ENCODE measurements around the gene CERCAM.

DNA sequence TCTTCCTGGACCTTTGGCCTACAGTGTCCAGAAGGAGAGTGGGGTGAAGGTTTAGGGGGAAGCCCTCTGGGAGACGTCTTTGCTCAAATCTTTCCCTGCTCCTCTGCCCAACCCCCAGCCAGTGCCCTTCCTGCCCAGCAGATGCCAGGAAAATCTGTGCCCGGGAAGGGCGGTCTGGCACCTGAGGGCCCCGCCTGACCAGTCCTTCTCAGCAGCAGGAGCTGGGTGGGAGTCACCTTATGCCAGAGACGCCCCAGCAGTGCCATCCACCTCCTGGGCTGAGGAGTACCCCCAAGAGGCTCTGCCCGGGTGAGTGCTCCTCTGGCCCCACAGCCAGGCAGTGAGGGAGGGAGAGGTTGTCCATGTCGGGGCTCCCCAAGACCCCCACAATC is 14.9 kb upstream of the CERCAM start:
- no peak for TF ChIP-seq CTCF (IDR thresholded peaks at IDR 0.05; ENCODE audit: low read length)
- TF ChIP-seq EZH2phosphoT487 (IDR thresholded peaks at IDR 0.05; ENCODE audit: low read length), result no peak

Measured in MM.1S (cell line).